AML-193 (cell line): ENCODE measurements around the gene PAPOLA.

Experiments
- DNase-seq, 2 experiments: peaks; one replicate each; lab custom pipeline; 2025; lab: John Stamatoyannopoulos, UW

PAPOLA gene

GRCh38 chr14:96565811-96566210 lies 63.6 kb downstream of the PAPOLA start:
- DNase-seq = no peak

- peak; percentile 26 to 44 for DNase-seq
These were observed 65.2 kb downstream of the PAPOLA start for GRCh38 chr14:96567289-96567899.

GRCh38 chr14:96568621-96569020 lies 66.4 kb downstream of the PAPOLA start:
- no peak for DNase-seq

GRCh38 chr14:96571311-96571710 lies 69.1 kb downstream of the PAPOLA start:
- no peak for DNase-seq

- no peak for DNase-seq
These were observed 71.4 kb downstream of the PAPOLA start for GRCh38 chr14:96573473-96574100.

GRCh38 chr14:96574171-96574632 lies 72.0 kb downstream of the PAPOLA start:
- DNase-seq = no peak

- no peak for DNase-seq
These were observed 72.8 kb downstream of the PAPOLA start for GRCh38 chr14:96574633-96575632.

GRCh38 chr14:96576359-96576758 lies 74.2 kb downstream of the PAPOLA start:
- no peak for DNase-seq

GRCh38 chr14:96576937-96577336 lies 74.8 kb downstream of the PAPOLA start:
- DNase-seq = no peak

- no peak for DNase-seq
These were observed 76.4 kb downstream of the PAPOLA start for GRCh38 chr14:96578619-96579018.

- DNase-seq = no peak
These were observed 77.2 kb downstream of the PAPOLA start for GRCh38 chr14:96579358-96579757.

- DNase-seq = no peak
These were observed 77.7 kb downstream of the PAPOLA start for GRCh38 chr14:96579855-96580254.

- DNase-seq = no peak
These were observed 78.4 kb downstream of the PAPOLA start for GRCh38 chr14:96580566-96580965.

GRCh38 chr14:96581026-96581425 lies 78.8 kb downstream of the PAPOLA start:
- DNase-seq = no peak

- DNase-seq = no peak
These were observed 79.7 kb downstream of the PAPOLA start for GRCh38 chr14:96581902-96582301.

- DNase-seq = no peak
These were observed 80.3 kb downstream of the PAPOLA start for GRCh38 chr14:96582411-96582961.

GRCh38 chr14:96582995-96583394 lies 80.8 kb downstream of the PAPOLA start:
- DNase-seq = no peak

GRCh38 chr14:96583569-96584041 lies 81.4 kb downstream of the PAPOLA start:
- no peak for DNase-seq

GRCh38 chr14:96584199-96584906 lies 82.2 kb downstream of the PAPOLA start:
- DNase-seq = peak; percentile 12 to 26

- no peak for DNase-seq
These were observed 82.9 kb downstream of the PAPOLA start for GRCh38 chr14:96584907-96585671.

GRCh38 chr14:96585672-96586013 lies 83.5 kb downstream of the PAPOLA start:
- DNase-seq = no peak
